Measurements from ENCODE around the gene WDR89. TPM values are rescaled to one million over a fixed set of nuclear protein-coding genes. Genes with fewer than 3 reads are reported as not detected.

The WDR89 gene
- total and polyA plus RNA-seq, 7 donors = 5.9 to 12.3 (median 9.7) TPM

DNA sequence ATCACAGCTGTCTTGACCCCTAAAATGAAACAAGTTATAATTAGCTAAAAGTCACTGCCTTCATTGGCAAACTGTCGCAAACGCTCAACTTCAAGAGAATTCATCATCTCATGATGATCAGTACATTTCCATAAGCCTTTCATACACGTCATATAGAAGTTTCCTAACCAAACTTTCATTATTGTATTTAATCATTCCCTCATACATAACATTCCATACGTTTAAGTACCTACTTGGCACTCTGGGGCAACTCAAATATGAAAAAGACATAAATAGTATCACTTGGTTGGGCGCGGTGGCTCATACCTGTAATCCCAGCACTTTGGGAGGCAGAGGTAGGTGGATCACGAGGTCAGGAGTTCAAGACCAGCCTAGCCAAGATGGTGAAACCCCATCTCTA lies 86.1 kb downstream of the WDR89 start:
- Histone ChIP-seq H3K4me1 (no peaks in the 10 kb centered on the region), H3K36me3 (ENCODE audit: insufficient read depth in 1 of 2, low read depth in 1 of 2) (no peaks in the 10 kb centered on the region), H3K27me3 (ENCODE audit: insufficient read depth in 3 of 3, low read length in 2 of 3) (no peaks in the 10 kb centered on the region), H3K9me3 (no peaks in the 10 kb centered on the region), H3K4me3 (no peak overlapping the region), H3K27ac (no peak overlapping the region)
- intact Hi-C loops (cut with DNase I) = no loop called here
- WGBS, 3 donors = 79 to 88% (median 83%) methylated on average over 7 of the region's 7 CpGs
- TF ChIP-seq, protein P1, sequence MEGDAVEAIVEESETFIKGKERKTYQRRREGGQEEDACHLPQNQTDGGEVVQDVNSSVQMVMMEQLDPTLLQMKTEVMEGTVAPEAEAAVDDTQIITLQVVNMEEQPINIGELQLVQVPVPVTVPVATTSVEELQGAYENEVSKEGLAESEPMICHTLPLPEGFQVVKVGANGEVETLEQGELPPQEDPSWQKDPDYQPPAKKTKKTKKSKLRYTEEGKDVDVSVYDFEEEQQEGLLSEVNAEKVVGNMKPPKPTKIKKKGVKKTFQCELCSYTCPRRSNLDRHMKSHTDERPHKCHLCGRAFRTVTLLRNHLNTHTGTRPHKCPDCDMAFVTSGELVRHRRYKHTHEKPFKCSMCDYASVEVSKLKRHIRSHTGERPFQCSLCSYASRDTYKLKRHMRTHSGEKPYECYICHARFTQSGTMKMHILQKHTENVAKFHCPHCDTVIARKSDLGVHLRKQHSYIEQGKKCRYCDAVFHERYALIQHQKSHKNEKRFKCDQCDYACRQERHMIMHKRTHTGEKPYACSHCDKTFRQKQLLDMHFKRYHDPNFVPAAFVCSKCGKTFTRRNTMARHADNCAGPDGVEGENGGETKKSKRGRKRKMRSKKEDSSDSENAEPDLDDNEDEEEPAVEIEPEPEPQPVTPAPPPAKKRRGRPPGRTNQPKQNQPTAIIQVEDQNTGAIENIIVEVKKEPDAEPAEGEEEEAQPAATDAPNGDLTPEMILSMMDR (IDR thresholded peaks at IDR 0.05) = no peak
- no peak for ATAC-seq
- no peak for DNase-seq

DNA sequence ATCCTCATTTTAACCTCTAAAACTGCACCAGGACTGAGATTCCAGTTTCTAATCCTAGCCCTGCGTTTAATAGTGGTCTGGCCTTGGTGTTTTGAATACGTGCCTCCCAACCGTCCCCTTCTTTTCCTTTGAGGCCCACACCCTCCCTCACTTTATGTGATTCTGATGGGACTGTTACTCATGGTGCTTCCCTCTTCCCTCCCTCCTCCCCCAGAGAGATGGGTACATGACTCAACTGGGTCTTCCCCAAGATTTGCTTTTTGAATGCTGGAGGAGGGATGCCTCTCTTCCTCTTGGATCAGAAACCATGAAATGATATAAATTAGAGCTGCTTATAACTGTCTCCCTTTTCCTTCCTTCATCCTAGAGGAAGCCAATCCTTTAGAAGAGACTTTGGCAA lies 90.3 kb downstream of the WDR89 start:
- no peaks in the 10 kb centered on the region for H3K27me3 ChIP-seq (ENCODE audit: insufficient read depth in 3 of 3, low read length in 2 of 3)
- H3K4me1 ChIP-seq = no peaks in the 10 kb centered on the region
- no peak overlapping the region for H3K27ac ChIP-seq
- no peak for DNase-seq
- no peaks in the 10 kb centered on the region for H3K9me3 ChIP-seq
- WGBS, 3 donors = 47 to 66% (median 48%) methylated on average over 3 of the region's 3 CpGs
- intact Hi-C loops (cut with DNase I) = no loop called here
- TF ChIP-seq, protein P1 (IDR thresholded peaks at IDR 0.05) = no peak
- ATAC-seq = no peak
- no peak overlapping the region for H3K4me3 ChIP-seq
- H3K36me3 ChIP-seq (ENCODE audit: insufficient read depth in 1 of 2, low read depth in 1 of 2) = no peaks in the 10 kb centered on the region

DNA sequence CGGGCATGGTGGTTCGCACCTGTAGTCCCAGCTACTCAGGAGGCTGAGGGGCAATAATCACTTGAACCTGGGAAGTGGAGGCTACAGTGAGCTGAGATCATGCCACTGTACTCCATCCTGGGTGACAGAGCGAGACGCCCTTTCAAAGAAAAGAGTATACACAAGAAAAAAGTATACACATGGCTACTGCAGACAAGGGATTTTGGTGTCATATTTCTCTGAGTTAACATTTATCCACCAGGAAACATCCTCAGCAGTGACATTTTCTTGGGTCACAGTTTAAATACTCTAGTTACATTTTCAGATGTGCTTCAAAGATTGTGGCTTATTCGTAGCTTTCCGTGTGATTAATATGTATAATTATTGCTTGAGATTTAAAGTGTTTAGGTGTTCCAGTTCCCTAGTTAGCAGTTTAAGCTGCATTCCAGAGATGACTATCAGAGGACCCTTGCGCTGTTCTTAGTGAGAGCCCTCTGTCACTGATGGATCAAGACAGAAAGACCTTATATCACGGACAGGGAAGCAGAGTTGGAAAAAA lies 93.8 kb downstream of the WDR89 start:
- DNase-seq (no peak), ATAC-seq (no peak)
- 71 to 77% (median 74%) methylated on average over 8 of the region's 8 CpGs for WGBS, 3 donors
- Histone ChIP-seq H3K4me3 (no peak overlapping the region), H3K27ac (no peak overlapping the region), H3K9me3 (no peaks in the 10 kb centered on the region), H3K27me3 (ENCODE audit: insufficient read depth in 3 of 3, low read length in 2 of 3) (no peaks in the 10 kb centered on the region), H3K36me3 (ENCODE audit: insufficient read depth in 1 of 2, low read depth in 1 of 2) (no peaks in the 10 kb centered on the region), H3K4me1 (no peaks in the 10 kb centered on the region)
- TF ChIP-seq, protein P1 (IDR thresholded peaks at IDR 0.05) = no peak
- intact Hi-C loops (cut with DNase I) = loop anchor here in 1 of 2 donors (10.0 kb wide), 1 partner anchor 113 kb away; no protein-coding TSS in a partner anchor

Other genes starting within 250 kb of the WDR89 start
- gene PPP2R5E, start 98.5 kb downstream of the WDR89 start, total RNA-seq = 10 to 100 TPM; 29.3 to 35.0 (median 31.9) TPM
- gene PPP2R5E, start 98.5 kb downstream of the WDR89 start, polyA plus RNA-seq = 10 to 100 TPM; 10.8 to 28.3 (median 13.4) TPM
- gene SGPP1, start 86.2 kb upstream of the WDR89 start, total RNA-seq = 1 to 10 TPM; 4.7 to 7.6 (median 4.9) TPM
- 1 to 10 TPM; 3.1 to 3.7 (median 3.3) TPM for gene SGPP1, start 86.2 kb upstream of the WDR89 start, polyA plus RNA-seq
- gene SYNE2, start 211.1 kb upstream of the WDR89 start, total RNA-seq = 100 to 1,000 TPM in 3 of 4 donors, 10 to 100 TPM in 1; 78.3 to 239 (median 152) TPM
- 100 to 1,000 TPM in 2 of 3 donors, 10 to 100 TPM in 1; 23.0 to 188 (median 101) TPM for gene SYNE2, start 211.1 kb upstream of the WDR89 start, polyA plus RNA-seq

All from psoas muscle (tissue), 8 donors.